HCT116 (cell line): ENCODE results near the gene BBS9. TPM values are rescaled to one million over a fixed set of nuclear protein-coding genes. Genes with fewer than 3 reads are reported as not detected.

Experiments used
- ATAC-seq: fragments of 200-7000 bp; cut with Tn5 transposase; 2 replicates; pipeline ENCODE4 v1.9.1; 2020; ENCODE audit warnings: mild to moderate bottlenecking, moderate library complexity
- BruUV-seq: library from RNA; stranded (reverse); fragments of 400-500 nt; replicated peaks from 2 replicates; lab custom pipeline; 2021; lab: Mats Ljungman, UMichigan
- CTCF ChIA-PET: fragments of 300-600 bp; sonication (Branson Sonifier 250); formaldehyde crosslinking; loops from one replicate; lab custom pipeline; 2021; ENCODE audit warnings: antibody characterized with exemption; lab: Charles Lee
- POLR2A ChIA-PET: fragments of 300-600, 350-600 bp; sonication (Branson Sonifier 250); formaldehyde crosslinking; loops from one replicate; lab custom pipeline; 2021; ENCODE audit warnings: antibody characterized with exemption; lab: Charles Lee
- RAD21 ChIA-PET, 2 experiments: fragments of 300-600 bp; sonication (Branson Sonifier 250); formaldehyde crosslinking; loops; one replicate each; lab custom pipeline; 2023; ENCODE audit warnings: low total read pairs in 2 of 2; ENCODE audit not compliant: uncharacterized antibody in 2 of 2, unreplicated experiment in 2 of 2, low non-redundant PET in 1 of 2; lab: Charles Lee
- DNase-seq: peaks from one replicate; pipeline ENCODE4 v3.0.0-alpha.2; 2010; ENCODE audit warnings: low read depth, low spot score
- H2AFZ ChIP-seq: fragments of 200-600 bp; shearing (Covaris generic), sonication (generic); 2 replicates; pipeline ENCODE4 v1.6.1; 2017; ENCODE audit warnings: low read depth, mixed run types, mixed read lengths, antibody characterized with exemption, low read length; ENCODE audit not compliant: poor library complexity, severe bottlenecking
- H3K27ac ChIP-seq: 2 replicates; pipeline ENCODE4 v1.5.1; 2012; ENCODE audit warnings: low read depth, low read length
- H3K27me3 ChIP-seq: fragments of 200-600 bp; sonication (generic); 2 replicates; pipeline ENCODE4 v1.6.1; 2016; ENCODE audit warnings: mixed run types, low read length, mixed read lengths; ENCODE audit not compliant: insufficient read depth
- H3K36me3 ChIP-seq, 2 experiments: fragments of 200-500 bp in 1 of 2; fragments of 200-600 bp in 1 of 2; sonication (Bioruptor generic) in 1 of 2; sonication (generic) in 1 of 2; 2 replicates each; pipeline versions ENCODE4 v1.5.1 to v1.6.1; 2014 to 2016; ENCODE audit warnings: low read length in 2 of 2, inconsistent platforms in 1 of 2, mixed read lengths in 1 of 2, mixed run types in 1 of 2; ENCODE audit not compliant: insufficient read depth in 2 of 2, control insufficient read depth in 1 of 2
- H3K4me1 ChIP-seq, 2 experiments: fragments of 200-600 bp in 1 of 2; sonication (generic) in 1 of 2; 2 replicates each; pipeline versions ENCODE4 v1.5.1 to v1.6.1; 2012 to 2017; ENCODE audit warnings: low read length in 2 of 2, inconsistent platforms in 1 of 2, mild to moderate bottlenecking in 1 of 2, mixed read lengths in 1 of 2, mixed run types in 1 of 2, moderate library complexity in 1 of 2; ENCODE audit not compliant: insufficient read depth in 2 of 2, control insufficient read depth in 1 of 2
- H3K4me2 ChIP-seq: fragments of 200-600 bp; sonication (generic); 2 replicates; pipeline ENCODE4 v1.6.1; 2017; ENCODE audit warnings: mixed run types, low read length, mixed read lengths
- H3K4me3 ChIP-seq, 2 experiments: fragments of 200-600 bp in 1 of 2; sonication (generic) in 1 of 2; replicated peaks in 1 of 2; 2 replicates each; pipeline ENCODE4 v1.5.1; 2011 to 2016; ENCODE audit warnings: low read length in 2 of 2, control low read depth in 1 of 2, low read depth in 1 of 2, mild to moderate bottlenecking in 1 of 2, mixed read lengths in 1 of 2, mixed run types in 1 of 2
- H3K79me2 ChIP-seq: fragments of 200-600 bp; sonication (generic); 2 replicates; pipeline ENCODE4 v1.6.1; 2017; ENCODE audit warnings: mild to moderate bottlenecking, mixed run types, low read length, moderate library complexity, mixed read lengths; ENCODE audit not compliant: insufficient read depth
- H3K9ac ChIP-seq: fragments of 200-600 bp; sonication (generic); 2 replicates; pipeline ENCODE4 v1.6.1; 2016; ENCODE audit warnings: low read length, mixed read lengths
- H3K9me2 ChIP-seq: fragments of 200-600 bp; sonication (generic), shearing (Covaris generic); 2 replicates; pipeline ENCODE4 v1.6.1; 2017; ENCODE audit warnings: mixed run types, mild to moderate bottlenecking, moderate library complexity; ENCODE audit not compliant: insufficient read depth
- H3K9me3 ChIP-seq, 2 experiments: fragments of 200-500 bp in 1 of 2; fragments of 200-600 bp in 1 of 2; sonication (Bioruptor generic) in 1 of 2; sonication (generic) in 1 of 2; 2 replicates each; pipeline ENCODE4 v1.6.1; 2014 to 2017; ENCODE audit warnings: low read length in 2 of 2, mixed read lengths in 2 of 2, inconsistent platforms in 1 of 2, low read depth in 1 of 2, mild to moderate bottlenecking in 1 of 2, mixed run types in 1 of 2, moderate library complexity in 1 of 2; ENCODE audit not compliant: control insufficient read depth in 1 of 2, insufficient read depth in 1 of 2
- H4K20me1 ChIP-seq: fragments of 200-600 bp; sonication (generic), shearing (Covaris generic); 2 replicates; pipeline ENCODE4 v1.6.1; 2017; ENCODE audit warnings: mixed run types, mild to moderate bottlenecking, moderate library complexity; ENCODE audit not compliant: insufficient read depth
- ATF3 ChIP-seq: IDR thresholded peaks from 2 replicates; pipeline ENCODE4 v1.6.1; 2012
- CEBPB ChIP-seq: IDR thresholded peaks from 2 replicates; pipeline ENCODE4 v1.6.1; 2012; ENCODE audit warnings: low read depth
- EGR1 ChIP-seq: IDR thresholded peaks from 2 replicates; pipeline ENCODE4 v1.6.1; 2012; ENCODE audit warnings: low read depth
- ELF1 ChIP-seq: IDR thresholded peaks from 2 replicates; pipeline ENCODE4 v1.6.1; 2012; ENCODE audit warnings: low read depth, borderline replicate concordance
- EZH2phosphoT487 ChIP-seq: fragments of 200-600 bp; IDR thresholded peaks from 2 replicates; pipeline ENCODE4 v1.6.1; 2018; ENCODE audit warnings: antibody characterized with exemption, borderline replicate concordance
- FOSL1 ChIP-seq: IDR thresholded peaks from 2 replicates; pipeline ENCODE4 v1.6.1; 2012; ENCODE audit warnings: low read depth
- JUND ChIP-seq: IDR thresholded peaks from 2 replicates; pipeline ENCODE4 v1.6.1; 2012
- MAX ChIP-seq: IDR thresholded peaks from 2 replicates; pipeline ENCODE4 v1.6.1; 2012
- POLR2A ChIP-seq: IDR thresholded peaks from 2 replicates; pipeline ENCODE4 v1.7.0; 2011; ENCODE audit warnings: borderline replicate concordance; ENCODE audit not compliant: insufficient read depth, insufficient read length; ENCODE audit errors: extremely low read depth
- POLR2AphosphoS5 ChIP-seq: IDR thresholded peaks from 2 replicates; pipeline ENCODE4 v1.6.1; 2011; ENCODE audit warnings: mild to moderate bottlenecking, low read depth, low read length, moderate library complexity
- RAD21 ChIP-seq: IDR thresholded peaks from 2 replicates; pipeline ENCODE4 v1.6.1; 2012; ENCODE audit warnings: low read depth, mild to moderate bottlenecking
- SIN3A ChIP-seq: IDR thresholded peaks from 2 replicates; pipeline ENCODE4 v1.6.1; 2012; ENCODE audit warnings: low read depth
- SP1 ChIP-seq: IDR thresholded peaks from 2 replicates; pipeline ENCODE4 v1.6.1; 2012; ENCODE audit warnings: low read depth
- SRF ChIP-seq: IDR thresholded peaks from 2 replicates; pipeline ENCODE4 v1.6.1; 2012; ENCODE audit warnings: low read depth
- TCF7L2 ChIP-seq: IDR thresholded peaks from 2 replicates; pipeline ENCODE4 v1.7.0; 2011; ENCODE audit warnings: borderline replicate concordance, inconsistent platforms; ENCODE audit not compliant: insufficient read depth, insufficient read length; ENCODE audit errors: extremely low read depth
- YY1 ChIP-seq: IDR thresholded peaks from 2 replicates; pipeline ENCODE4 v1.6.1; 2011; ENCODE audit warnings: low read length, low read depth, moderate library complexity, mild to moderate bottlenecking; ENCODE audit not compliant: insufficient replicate concordance; ENCODE audit errors: extremely low read depth
- ZBTB33 ChIP-seq: IDR thresholded peaks from 2 replicates; pipeline ENCODE4 v1.6.1; 2011; ENCODE audit warnings: mild to moderate bottlenecking, low read length, moderate library complexity; ENCODE audit not compliant: insufficient replicate concordance; ENCODE audit errors: extremely low read depth
- ZFX ChIP-seq: fragments of 450-650 bp; IDR thresholded peaks from 2 replicates; pipeline ENCODE4 v1.6.1; 2017
- ZNF274 ChIP-seq: fragments of 200-500 bp; sonication (Bioruptor generic); IDR thresholded peaks from 2 replicates; pipeline ENCODE4 v1.6.1; 2014; ENCODE audit warnings: mild to moderate bottlenecking, low read depth, low read length, inconsistent platforms
- intact Hi-C: fragments of 100-400 bp; cut with micrococcal nuclease; formaldehyde crosslinking; loops from 2 replicates; pipeline ENCODE4 v1.10.0; 2022
- total RNA-seq: library from RNA; stranded (reverse); gene quantifications from one replicate; pipeline ENCODE4 v1.2.1, GENCODE V29; 2021; ENCODE audit not compliant: unreplicated experiment

The BBS9 gene
- total RNA-seq, 1 experiment from 2014 or later = 7.1 TPM

- DNase-seq = no peak
- no peaks in the 10 kb centered on the region for H3K27me3 ChIP-seq
- ChIA-PET RAD21 (no interaction called here), CTCF (no interaction called here), POLR2A (no interaction called here)
- no peak overlapping the region for H3K4me2 ChIP-seq
- no peaks in the 10 kb centered on the region for H4K20me1 ChIP-seq
- no TSS peak for BruUV-seq
- no peaks in the 10 kb centered on the region for H3K4me1 ChIP-seq
- H3K27ac ChIP-seq = no peak overlapping the region
- intact Hi-C loops = no loop called here
- H3K9ac ChIP-seq = no peak overlapping the region
- peaks cover 0 to 5% of the 10 kb centered on the region in 2 experiments; a peak in 1 of 4 replicates for H3K9me3 ChIP-seq
- no peaks in the 10 kb centered on the region for H3K9me2 ChIP-seq
- no peak overlapping the region for H2AFZ ChIP-seq
- TF ChIP-seq TCF7L2 = no peak
- TF ChIP-seq ATF3 = no peak
- no peak for TF ChIP-seq MAX
- no peak for TF ChIP-seq CEBPB
- no peak for TF ChIP-seq YY1
- no peak for TF ChIP-seq SP1
- TF ChIP-seq ZNF274 = no peak
- TF ChIP-seq EGR1 = no peak
- no peak for TF ChIP-seq POLR2A
- no peak for TF ChIP-seq FOSL1
- TF ChIP-seq POLR2AphosphoS5 = no peak
- no peak for TF ChIP-seq SRF
- no peak for TF ChIP-seq JUND
- no peak for TF ChIP-seq SIN3A
- TF ChIP-seq ZBTB33 = no peak
- no peak for TF ChIP-seq ZFX
- no peak for TF ChIP-seq RAD21
- no peak for TF ChIP-seq EZH2phosphoT487
- no peak for TF ChIP-seq ELF1
- no peak for ATAC-seq
- H3K4me3 ChIP-seq = no peak overlapping the region
- H3K36me3 ChIP-seq = no peaks in the 10 kb centered on the region
- no peaks in the 10 kb centered on the region for H3K79me2 ChIP-seq
These were observed 409.8 kb downstream of the BBS9 start for GRCh38 chr7:33539198-33539597.
